HG02840 (cell line): ENCODE data around the gene CDYL2.
"Not testable (repeated sequence)": the region's sequence is repeated elsewhere in the genome, so short reads cannot be mapped to it uniquely, and the experiment has no call there.

ENCODE experiments used
- ATAC-seq: cut with Tn5 transposase; IDR thresholded peaks from one replicate; pipeline ENCODE4 v1.9.1; 2021; ENCODE audit warnings: mild to moderate bottlenecking, moderate library complexity, moderate number of reproducible peaks; ENCODE audit not compliant: unreplicated experiment, low FRiP score

The CDYL2 gene

DNA sequence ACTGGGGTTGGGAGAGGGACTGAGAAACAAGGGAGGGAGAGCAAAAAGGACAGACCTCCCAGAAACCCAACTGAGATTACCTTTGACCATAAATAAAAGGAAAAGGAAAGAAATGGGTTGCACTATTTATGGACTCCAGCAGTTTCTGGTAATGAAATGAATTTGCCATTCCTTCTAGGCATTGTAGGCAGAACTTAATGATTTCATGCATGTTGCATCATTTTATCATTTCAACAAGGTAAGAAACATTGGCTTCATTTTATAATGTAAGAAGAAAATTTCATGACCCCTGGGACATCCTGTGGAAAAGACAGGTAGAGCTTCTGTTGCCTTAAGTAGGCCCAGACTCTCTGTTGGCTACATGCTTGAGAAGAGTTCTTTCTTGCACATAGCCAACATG, 8.2 kb upstream of the CDYL2 start:
- ATAC-seq, result no peak

DNA sequence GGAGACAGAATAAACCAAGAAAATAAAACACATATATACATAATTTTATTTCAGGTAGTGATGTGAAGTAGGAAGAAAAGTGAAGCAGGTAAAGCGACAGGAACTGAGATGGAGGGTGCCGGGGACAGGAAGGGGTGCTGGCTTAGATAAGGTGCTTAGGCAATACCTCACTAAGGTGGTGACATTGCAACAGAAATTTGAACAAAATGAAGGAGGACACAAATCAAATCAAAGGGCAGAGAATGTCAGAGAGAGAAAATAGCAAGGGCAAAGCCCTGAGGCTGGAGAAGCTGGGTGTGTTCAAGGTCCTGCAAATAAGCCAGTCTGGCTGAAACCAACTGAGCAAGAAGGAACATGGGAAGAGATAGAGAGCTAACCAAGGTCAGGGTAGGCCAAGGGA, 5.0 kb upstream of the CDYL2 start:
- no peak for ATAC-seq

DNA sequence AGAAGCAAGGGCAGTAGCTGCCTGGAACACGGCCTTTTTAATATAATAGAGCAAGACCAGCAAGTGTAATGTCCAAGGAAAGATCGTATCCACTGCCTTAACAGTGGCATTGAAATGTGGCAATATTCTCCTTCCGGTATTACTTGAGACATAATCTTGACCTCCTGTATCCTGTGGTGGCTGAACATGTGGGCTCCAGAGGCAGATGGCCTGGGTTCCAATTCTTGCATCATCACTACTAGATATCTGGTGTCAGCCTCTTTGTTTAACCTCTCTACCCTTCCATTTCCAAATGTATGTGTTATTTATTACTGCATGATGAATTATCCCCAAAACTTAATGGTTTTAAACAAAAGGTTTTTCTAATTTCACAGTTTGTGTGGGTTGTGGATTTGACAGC, 3.5 kb upstream of the CDYL2 start:
- ATAC-seq, result no peak

DNA sequence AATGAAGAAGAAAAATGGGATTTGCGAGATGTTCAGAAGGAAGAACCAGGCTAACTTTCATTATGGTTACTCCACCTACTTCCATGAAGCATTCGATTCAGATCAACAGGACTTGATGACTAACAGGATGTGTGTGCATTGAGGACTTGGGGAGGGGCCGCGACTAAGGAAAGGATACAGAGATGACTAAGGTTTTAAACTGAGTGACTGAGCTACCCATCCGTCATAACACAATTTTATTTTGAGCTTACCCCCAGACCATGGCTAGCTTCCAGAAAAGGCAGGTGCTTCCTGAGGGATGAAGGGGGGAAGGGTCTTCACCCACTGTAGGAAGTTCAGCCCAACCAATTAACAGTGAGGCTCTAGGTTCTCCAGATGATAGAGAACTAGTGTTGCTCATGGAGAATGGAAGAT, 2.5 kb upstream of the CDYL2 start:
- ATAC-seq, result no peak

DNA sequence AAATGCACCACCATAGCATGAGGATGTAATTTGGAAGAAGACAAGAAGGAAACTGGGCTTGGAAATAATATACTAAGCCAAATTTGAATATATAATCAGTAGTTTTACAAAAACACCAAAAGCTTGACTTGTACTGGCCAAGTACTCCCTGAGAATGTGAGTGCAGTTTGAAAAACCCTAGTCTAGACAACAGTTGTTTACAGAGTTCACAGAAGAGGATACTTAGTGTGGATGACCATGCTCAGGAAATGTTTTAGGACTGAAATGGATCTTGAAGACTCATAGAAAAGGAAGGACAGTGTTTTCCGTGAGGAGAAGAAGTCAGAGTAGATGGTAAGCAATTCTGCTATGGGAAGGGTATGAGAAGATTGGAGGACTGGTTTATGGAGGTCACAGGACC, 1.9 kb upstream of the CDYL2 start:
- ATAC-seq, result no peak

DNA sequence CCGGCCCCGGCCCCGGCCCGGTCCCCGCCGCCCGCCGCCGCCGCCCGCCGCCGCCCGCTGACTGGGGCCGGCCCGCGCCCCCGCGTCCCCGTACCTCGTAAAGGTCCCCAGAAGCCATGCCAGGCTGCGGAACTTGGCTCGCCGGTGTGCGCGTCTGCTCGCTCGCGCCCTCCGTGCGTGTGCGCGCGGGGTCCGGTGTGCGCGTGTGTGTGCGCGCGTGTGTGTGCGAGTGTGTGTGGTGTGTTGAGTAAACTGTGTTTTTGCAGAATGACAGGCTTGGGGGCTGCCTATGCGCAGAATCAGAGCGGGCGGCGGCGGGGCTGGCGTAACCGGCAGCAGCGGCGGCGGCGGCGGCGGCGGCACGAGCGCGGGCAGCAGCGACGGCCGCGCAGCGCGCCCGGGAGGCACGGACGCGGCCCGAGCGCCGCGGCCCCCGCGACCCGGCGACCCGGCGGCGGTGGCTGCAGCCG, 307 bp downstream of the CDYL2 start:
- peak; percentile 37 for ATAC-seq

DNA sequence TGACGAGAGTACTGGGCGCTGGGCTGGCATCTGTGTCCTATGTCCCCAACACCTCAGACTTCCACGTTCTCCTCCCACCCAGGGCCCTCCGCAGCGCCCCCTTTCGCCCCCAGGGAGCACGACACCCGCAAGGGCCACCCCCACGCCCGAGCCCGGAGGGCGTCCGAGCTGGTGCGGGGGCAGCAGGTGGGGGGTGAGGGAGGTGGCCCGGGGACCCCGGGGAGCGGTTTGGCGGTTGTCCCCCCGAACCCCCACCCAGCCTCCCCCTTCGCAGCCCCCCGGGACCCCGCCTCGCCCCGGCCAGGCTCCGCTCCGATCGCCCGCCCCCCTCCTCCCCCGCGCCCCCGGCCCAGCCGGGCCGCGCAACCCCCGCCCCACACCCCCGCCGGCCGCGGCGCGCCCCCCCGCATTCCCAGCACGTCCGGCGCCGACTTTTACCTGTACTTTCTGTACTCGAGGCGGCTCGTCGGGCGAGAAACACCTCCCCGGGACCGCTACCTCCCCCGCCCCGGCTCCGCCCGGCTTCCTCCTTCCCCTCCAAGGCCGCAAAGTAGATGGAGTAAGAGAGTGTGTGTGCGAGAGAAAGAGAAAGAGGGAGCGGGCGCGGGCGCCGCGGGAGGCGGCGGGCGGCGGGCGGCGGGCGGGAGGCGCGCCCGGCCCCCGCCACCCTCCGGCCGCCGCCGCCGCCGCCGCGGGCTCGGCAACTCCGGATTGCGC, 901 bp downstream of the CDYL2 start:
- peak; percentile 11 for ATAC-seq

DNA sequence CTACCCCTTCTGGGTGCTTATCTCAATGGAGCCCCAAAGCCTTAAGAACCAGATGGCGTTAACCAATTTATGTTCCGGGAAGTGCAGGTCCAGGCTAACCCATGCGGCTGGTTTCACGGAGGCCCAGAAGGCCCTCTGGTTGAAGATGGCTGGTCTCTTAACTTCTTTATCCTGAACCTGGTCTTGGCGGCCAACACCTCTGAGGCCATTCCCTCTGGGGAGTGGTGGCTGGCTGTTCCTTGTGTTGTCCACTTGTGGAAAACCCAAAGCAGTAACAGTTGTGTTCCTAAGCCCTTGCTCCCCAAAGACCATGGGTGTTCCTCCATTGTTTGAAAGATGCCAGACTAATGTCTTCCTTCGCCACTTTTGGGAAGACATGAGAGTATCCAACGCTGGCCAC, 1.5 kb downstream of the CDYL2 start:
- ATAC-seq, result no peak

DNA sequence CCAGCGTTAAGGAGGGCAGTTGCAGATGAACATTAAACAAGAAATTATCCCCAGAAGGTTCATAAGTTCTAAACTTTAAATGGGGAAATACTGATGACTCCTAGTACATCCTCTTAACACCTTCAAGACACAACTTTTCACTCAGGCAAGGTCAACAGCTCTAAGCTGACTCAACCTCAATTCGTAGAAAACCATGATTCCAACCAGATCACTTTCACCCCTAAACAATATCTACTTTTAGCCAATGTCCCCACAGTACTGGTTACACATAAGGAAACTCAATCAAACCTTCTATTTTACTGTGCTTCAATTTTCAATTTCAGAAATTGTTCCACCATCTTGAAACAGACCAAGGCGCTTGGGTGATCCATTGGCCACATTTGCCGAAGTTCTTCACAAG, 2.3 kb downstream of the CDYL2 start:
- ATAC-seq, result no peak

DNA sequence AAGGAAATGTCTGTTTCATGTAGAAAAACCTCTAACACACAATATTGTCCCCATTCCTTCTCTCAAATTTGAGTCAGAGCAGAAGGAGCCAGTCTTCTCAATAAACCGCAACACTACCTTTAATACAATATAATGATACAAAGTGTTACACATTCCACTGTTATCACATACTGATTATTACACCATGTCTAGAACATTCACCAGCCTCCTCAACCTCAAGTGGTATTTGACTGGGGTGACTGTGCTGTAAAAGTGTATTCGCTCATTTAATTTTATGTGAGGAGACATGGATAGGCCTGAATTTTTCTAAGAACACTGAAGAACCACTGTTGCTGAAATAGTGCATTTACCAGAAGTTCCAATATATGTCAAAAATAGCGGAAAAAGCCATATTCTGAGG, 10.3 kb downstream of the CDYL2 start:
- ATAC-seq, result no peak

DNA sequence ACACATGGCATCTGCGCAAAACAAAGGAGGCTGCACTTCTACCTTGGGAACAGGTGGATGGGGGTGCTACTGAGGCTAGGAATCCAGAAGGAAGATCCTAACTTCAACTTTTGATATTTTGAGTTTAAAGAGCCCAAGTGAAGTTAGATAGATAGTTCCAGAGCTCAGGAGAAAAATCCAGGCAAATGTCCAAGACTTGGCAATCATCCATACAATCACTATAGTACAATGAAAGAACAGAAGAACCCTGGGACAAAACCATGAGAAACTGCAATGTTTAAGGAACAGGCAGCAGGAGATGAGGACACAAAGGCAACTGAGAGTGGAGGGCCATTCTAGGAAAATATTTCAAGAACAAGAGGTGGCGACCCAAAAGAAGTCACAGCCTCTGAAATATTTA, 12.4 kb downstream of the CDYL2 start:
- no peak for ATAC-seq

DNA sequence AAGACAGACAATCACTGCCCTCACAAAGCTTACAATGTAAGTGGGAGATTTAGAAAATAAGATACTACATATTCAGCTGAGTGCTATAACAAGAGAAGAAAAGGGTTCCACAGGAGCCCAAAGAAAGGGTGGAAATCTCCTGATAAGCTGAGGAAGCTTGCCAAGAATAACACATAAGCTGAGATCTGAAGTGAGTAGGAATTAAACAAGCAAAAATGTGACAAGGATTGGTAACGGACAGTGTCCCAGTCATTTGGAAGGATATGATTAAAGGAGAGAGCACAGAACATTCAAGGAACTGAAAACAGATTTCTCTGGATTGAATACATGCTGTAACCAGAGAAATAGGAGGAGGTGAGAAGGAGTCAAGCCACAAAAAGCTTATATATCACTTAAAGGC, 13.0 kb downstream of the CDYL2 start:
- no peak for ATAC-seq

DNA sequence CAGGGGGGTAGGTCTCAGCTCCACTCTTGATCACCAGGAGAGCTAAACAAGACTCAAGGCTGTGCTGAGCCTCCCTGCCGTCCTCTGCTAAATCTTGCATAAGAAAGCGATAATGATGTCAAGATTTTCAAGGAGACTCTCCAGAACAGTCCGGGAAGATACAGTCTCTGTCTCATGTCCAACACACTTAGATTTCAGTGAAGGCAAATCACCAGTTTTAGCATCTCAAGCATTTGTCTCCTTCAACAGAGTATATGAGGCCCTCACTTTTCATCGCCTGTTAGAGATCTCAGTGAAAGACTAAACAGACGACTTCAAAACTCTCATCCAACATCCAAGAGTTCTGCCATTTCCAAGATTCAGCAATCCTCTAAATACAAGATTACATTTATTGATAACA, 13.6 kb downstream of the CDYL2 start:
- no peak for ATAC-seq

DNA sequence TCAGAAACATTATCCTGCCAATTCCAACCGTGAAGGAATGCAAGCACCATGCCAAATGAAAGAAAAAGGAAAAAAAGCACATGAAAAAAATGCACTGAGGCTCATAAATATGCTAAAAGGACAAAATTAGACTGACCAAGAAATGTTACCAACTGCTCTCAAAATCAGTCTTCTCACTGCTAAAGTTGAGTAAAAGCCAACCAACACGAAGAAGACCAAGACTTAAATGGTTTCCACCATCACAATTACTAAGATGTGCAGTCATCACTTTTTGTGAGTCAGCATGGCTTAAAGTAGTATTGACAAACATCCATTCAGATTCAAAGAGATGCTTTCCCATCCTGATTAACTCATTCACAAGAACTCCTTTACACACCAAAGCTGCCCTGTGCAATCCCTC, 16.4 kb downstream of the CDYL2 start:
- ATAC-seq, result no peak

DNA sequence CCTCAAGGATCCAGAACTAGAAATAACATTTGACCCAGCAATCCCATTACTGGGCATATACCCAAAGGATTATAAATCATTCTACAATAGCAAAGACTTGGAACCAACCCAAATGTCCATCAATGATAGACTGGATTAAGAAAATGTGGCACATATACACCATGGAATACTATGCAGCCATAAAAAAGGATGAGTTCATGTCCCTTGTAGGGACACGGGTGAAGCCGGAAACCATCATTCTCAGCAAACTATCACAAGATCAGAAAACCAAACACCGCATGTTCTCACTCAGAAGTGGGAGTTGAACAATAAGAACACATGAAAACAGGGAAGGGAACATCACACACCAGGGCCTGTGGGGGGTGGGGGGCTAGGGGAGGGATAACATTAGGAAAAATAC, 17.8 kb downstream of the CDYL2 start:
- ATAC-seq, result not testable (repeated sequence)

DNA sequence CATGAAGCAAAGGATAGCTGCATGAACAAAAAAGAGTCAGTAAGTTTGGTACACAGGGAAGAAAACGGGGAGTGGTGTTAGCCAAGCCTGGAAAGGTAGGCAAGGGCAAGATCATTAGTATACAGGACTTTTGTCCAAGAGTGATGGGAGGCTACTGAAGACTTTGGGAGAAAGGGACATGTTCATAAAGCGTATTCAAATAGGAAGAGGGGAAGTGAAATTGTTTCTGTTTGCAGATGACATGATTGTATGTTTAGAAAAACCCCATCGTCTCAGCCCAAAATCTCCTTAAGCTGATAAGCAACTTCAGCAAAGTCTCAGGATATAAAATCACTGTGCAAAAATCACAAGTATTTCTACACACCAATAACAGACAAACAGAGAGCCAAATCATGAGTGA, 19.4 kb downstream of the CDYL2 start:
- ATAC-seq, result no peak

DNA sequence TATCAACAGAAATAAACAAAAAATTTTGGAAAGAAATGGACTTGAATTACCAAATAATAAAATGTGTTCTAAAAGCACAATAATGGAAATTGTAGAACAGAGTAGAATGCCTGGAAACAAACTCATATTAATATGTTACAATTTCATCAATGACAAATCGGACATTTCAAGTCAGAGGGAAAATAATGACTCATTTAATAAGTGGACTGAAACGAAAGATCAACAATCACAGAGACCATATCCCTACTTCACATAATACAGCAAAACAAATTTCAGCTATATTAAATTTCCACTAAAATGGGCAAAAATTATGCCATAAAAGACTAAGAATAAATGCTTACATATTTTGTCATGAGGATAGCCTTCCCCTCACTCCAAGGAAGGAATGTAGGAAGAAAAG, 25.7 kb downstream of the CDYL2 start:
- ATAC-seq, result no peak

DNA sequence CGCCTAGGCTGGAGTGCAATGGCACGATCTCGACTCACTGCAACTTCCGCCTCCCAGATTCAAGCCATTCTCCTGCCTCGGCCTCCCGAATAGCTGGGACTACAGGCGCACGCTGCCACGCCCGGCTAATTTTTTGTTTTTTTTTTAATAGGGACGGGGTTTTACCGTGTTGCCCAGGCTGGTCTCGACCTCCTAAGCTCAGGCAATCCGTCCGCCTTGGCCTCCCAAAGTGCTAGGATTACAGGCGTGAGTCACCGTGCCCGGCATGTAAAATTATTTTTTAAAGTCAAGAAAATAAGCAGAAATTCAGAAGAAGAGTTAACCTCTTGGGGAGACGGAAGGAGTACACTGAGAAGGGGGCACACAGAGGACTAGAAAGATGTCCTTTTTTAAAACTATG, 27.5 kb downstream of the CDYL2 start:
- ATAC-seq, result no peak

DNA sequence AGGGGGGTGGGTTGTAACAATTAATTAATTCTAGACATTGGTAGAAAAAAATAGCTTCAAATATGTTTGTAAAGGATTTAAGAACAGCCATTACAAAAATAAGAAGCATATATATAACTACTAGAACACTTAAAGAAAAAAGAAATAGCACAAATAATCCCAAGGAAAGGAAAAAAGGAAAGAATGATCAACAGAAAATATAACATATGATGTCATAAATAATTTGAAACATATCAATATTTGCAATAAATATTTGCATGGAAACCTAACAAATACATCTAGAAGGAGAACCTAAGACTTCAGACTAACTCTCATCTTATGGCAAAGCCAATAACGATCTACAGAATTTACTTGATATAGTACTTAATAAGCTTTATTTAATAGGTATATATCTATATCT, 28.9 kb downstream of the CDYL2 start:
- no peak for ATAC-seq

DNA sequence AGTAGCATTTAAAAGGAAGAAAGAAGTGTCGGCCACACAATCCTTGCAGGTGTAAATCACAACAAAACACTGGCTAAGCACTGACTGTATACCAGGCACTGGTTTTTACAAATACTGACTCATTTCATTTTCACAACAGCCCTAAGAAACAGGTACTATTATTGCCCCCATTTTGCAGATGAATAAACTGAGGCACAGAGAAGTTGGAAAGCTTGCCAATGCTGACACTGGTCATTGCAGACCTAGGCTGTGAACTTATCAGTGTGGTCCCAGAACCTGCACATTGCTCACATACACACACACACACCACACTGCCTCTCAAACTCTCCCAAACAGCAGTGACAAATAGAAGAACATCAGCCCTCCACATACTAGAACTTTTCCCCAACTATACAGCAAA, 37.6 kb downstream of the CDYL2 start:
- no peak for ATAC-seq

DNA sequence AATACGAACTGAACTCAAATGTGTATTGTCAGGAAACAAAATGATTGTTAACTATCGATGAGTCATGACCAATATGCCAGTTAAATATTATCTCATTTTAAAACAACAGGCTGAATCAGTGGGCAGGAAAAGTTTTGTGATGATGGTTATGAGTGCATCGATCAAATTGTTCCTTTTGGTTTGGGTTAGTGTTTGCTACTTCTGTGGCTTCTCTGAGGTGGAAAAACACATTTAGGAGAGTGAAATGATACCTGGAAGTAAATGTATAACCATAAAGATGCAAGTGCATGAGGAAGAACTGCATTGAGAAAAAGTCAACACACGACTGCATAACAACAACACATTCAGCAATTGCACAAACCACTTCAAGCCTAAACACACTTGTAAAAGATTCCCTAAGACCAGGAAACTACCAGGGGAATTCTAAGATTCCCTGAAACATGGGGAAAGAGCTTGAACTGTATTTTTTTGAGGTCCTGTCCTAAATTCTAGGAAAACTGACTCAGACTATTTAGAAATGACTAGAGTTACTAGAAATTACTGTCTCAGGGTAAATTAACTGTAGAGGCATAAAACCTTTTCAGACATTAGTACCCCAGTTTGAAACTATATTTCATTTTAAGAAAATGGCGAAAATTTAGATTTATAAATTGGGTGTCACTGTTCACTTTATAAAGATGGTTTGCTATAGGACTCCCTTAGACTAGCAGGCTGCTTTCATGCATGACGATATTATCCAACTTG, 44.8 kb downstream of the CDYL2 start:
- peak; percentile 59 for ATAC-seq

DNA sequence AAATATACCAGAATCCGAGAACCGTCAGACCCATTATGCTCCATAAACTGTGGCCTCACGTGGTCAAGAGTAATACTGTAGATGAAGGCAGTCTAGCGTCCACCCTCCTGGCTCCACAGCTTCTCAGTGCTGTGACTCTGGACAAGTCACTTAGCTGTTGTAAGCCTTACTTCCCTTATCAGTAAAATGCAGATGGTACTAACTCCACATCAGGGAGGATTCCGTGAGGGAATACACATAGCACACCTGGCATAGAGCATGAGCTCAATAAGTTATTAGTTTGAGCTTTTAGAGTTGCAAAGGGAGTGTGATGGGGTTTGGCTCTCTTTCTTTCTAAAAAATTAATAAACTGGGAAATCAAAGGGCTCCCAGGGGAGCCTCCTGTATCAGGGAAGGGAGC, 49.9 kb downstream of the CDYL2 start:
- ATAC-seq, result no peak
